ENCODE data around the gene L2HGDH. TPM values are rescaled to one million over a fixed set of nuclear protein-coding genes. Genes with fewer than 3 reads are reported as not detected.
"Not testable (repeated sequence)": the region's sequence is repeated elsewhere in the genome, so short reads cannot be mapped to it uniquely, and the experiment has no call there.

Gene L2HGDH
- polyA plus RNA-seq, 2 of the 4 experiments (the other 2 are of a cell fraction) = 14.5 to 18.1 TPM

DNA sequence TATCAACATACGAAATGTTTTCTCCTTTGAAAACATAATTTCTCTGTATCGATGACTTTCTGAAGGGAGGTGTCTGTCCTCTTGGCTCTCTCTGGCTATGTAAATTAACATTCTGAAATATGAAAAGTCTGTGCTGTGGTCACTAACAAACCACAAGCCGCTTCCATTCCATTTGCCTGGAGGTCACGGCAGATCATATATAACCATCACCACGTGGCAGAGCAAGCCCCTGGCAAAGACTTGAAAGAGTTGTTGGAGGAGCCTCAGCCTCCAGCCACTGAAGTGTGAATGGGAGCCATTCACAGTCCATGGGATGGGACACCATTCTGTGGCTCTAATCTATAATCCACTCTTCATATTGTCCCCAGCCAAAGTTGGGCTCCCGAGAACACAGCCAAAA is 45.1 kb upstream of the L2HGDH start:
- H3K4me1 ChIP-seq = no peaks in the 10 kb centered on the region
- ChIA-PET CTCF (interaction anchor here (0.6 to 1.3 kb wide), 3 partner anchors 22 to 503 kb away, joined by 3 read pairs; no protein-coding TSS in a partner anchor), POLR2A (no interaction called here)
- H3K4me2 ChIP-seq = no peak overlapping the region
- WGBS (ENCODE audit: missing lambda C conversion rate) = 80% methylated on average over 6 of the region's 6 CpGs
- no peak overlapping the region for H3K27ac ChIP-seq
- no peak for ATAC-seq
- TF ChIP-seq MYC (IDR thresholded peaks at IDR 0.05; ENCODE audit: borderline replicate concordance, low read length) = no peak
- TF ChIP-seq, protein P1, sequence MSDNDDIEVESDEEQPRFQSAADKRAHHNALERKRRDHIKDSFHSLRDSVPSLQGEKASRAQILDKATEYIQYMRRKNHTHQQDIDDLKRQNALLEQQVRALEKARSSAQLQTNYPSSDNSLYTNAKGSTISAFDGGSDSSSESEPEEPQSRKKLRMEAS (IDR thresholded peaks at IDR 0.05) = no peak
- TF ChIP-seq ZNF302 (CRISPR knock-in tag; IDR thresholded peaks at IDR 0.05) = no peak
- no peak for TF ChIP-seq KDM1A (IDR thresholded peaks at IDR 0.05; ENCODE audit: low read depth)
- TF ChIP-seq, protein P2, sequence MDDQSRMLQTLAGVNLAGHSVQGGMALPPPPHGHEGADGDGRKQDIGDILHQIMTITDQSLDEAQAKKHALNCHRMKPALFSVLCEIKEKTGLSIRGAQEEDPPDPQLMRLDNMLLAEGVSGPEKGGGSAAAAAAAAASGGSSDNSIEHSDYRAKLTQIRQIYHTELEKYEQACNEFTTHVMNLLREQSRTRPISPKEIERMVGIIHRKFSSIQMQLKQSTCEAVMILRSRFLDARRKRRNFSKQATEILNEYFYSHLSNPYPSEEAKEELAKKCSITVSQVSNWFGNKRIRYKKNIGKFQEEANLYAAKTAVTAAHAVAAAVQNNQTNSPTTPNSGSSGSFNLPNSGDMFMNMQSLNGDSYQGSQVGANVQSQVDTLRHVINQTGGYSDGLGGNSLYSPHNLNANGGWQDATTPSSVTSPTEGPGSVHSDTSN (IDR thresholded peaks at IDR 0.05) = no peak
- TF ChIP-seq ZFP36 (IDR thresholded peaks at IDR 0.05; ENCODE audit: borderline replicate concordance, partially characterized antibody) = no peak
- TF ChIP-seq PHF8 (IDR thresholded peaks at IDR 0.05; ENCODE audit: borderline replicate concordance, low read depth) = no peak
- TF ChIP-seq, protein P3, sequence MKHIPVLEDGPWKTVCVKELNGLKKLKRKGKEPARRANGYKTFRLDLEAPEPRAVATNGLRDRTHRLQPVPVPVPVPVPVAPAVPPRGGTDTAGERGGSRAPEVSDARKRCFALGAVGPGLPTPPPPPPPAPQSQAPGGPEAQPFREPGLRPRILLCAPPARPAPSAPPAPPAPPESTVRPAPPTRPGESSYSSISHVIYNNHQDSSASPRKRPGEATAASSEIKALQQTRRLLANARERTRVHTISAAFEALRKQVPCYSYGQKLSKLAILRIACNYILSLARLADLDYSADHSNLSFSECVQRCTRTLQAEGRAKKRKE (CRISPR knock-in tag; IDR thresholded peaks at IDR 0.05; ENCODE audit: low read depth) = no peak
- no peak for TF ChIP-seq CHD4 (IDR thresholded peaks at IDR 0.05; ENCODE audit: borderline replicate concordance)
- no peak for TF ChIP-seq HOXB5 (CRISPR knock-in tag; IDR thresholded peaks at IDR 0.05)
- TF ChIP-seq JUNB (IDR thresholded peaks at IDR 0.05) = no peak
- TF ChIP-seq JUN (IDR thresholded peaks at IDR 0.05) = no peak
- no peak for TF ChIP-seq RARB (CRISPR knock-in tag; IDR thresholded peaks at IDR 0.05)
- TF ChIP-seq, protein P4, sequence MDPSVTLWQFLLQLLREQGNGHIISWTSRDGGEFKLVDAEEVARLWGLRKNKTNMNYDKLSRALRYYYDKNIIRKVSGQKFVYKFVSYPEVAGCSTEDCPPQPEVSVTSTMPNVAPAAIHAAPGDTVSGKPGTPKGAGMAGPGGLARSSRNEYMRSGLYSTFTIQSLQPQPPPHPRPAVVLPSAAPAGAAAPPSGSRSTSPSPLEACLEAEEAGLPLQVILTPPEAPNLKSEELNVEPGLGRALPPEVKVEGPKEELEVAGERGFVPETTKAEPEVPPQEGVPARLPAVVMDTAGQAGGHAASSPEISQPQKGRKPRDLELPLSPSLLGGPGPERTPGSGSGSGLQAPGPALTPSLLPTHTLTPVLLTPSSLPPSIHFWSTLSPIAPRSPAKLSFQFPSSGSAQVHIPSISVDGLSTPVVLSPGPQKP (IDR thresholded peaks at IDR 0.05; ENCODE audit: low read depth, low read length) = no peak
- no peak for TF ChIP-seq HEYL (CRISPR knock-in tag; IDR thresholded peaks at IDR 0.05)
- TF ChIP-seq CBX8 (IDR thresholded peaks at IDR 0.05) = no peak
- no peak for FAIRE-seq
- H3K4me3 ChIP-seq = no peak overlapping the region
- H3K9me3 ChIP-seq = no peaks in the 10 kb centered on the region
- no peak for DNase-seq (ENCODE audit: low read depth in 1 of 2, low spot score in 1 of 2)

DNA sequence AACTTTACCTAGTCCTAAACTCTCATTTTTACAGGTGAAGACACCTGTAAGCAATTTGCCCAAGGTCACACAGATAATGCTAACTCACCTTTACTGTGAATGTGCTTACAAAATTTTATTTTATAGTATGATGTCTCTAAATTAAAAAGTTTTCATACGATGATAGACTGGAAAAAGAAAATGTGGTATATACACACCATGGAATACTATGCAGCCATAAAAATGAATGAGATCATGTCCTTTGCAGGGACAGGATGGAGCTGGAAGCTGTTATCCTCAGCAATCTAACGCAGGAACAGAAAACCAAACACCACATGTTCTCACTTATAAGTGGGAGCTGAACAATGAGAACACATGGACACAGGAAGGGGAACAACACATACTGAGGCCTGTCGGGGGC is 44.3 kb upstream of the L2HGDH start:
- H3K4me3 ChIP-seq; H3K9me3 ChIP-seq; POLR2A ChIA-PET; DNase-seq (ENCODE audit: low read depth in 1 of 2, low spot score in 1 of 2); ATAC-seq; FAIRE-seq; H3K27ac ChIP-seq; H3K4me2 ChIP-seq; H3K4me1 ChIP-seq: not testable (repeated sequence)
- 84% methylated on average over 3 of the region's 3 CpGs for WGBS (ENCODE audit: missing lambda C conversion rate)
- CTCF ChIA-PET = interaction anchor here (1.3 to 1.5 kb wide), 2 partner anchors 11 to 34 kb away, joined by 3 to 4 read pairs; no protein-coding TSS in a partner anchor

DNA sequence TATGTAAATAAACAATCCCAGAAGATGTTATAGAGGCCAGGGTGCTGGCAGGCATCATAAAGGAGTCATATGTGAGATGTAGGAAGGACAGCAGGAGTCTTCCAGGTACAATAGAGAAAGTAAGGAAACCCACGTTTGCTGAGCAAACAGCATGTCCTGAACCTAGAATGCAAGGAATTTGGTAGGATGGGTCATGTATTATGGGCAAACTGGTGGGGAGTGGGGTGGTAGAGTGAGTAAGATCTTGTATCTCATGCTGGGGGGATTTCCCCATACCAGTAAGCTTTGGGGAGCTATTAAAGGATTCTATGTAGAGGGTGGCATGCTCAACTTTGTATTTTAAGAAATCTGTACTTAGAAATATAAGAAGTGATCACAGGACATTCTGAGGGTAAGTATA is 43.7 kb upstream of the L2HGDH start:
- FAIRE-seq (no peak), DNase-seq (ENCODE audit: low read depth in 1 of 2, low spot score in 1 of 2) (no peak), ATAC-seq (no peak)
- Histone ChIP-seq H3K4me2 (no peak overlapping the region), H3K4me3 (no peak overlapping the region), H3K4me1 (no peaks in the 10 kb centered on the region), H3K27ac (no peak overlapping the region), H3K9me3 (no peaks in the 10 kb centered on the region)
- POLR2A ChIA-PET = no interaction called here
- WGBS (ENCODE audit: missing lambda C conversion rate) = 54% methylated on average over 1 of the region's 1 CpG
- TF ChIP-seq FOSB (CRISPR knock-in tag; IDR thresholded peaks at IDR 0.05) = no peak
- no peak for TF ChIP-seq EP300 (IDR thresholded peaks at IDR 0.05)
- CTCF ChIA-PET = interaction anchor here (1.3 to 1.5 kb wide), 2 partner anchors 12 to 33 kb away, joined by 3 to 4 read pairs; no protein-coding TSS in a partner anchor

DNA sequence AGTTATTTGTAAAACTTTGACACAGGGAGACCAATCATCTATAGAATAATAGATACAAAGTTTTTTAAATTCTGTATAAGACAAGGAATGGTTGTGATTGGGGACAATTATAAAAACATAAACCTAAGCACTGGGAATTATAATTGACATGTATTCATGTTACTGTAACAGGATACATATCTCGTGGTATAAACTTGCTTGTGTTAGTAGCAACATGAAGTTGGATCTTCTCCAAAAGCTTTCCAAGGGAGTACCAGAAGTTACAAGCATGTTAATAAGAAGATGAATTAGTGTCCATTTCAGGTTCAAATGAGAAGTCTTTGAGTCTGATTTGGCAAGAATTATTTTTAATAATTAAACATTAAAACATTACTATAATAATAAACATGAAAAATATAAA is 42.5 kb upstream of the L2HGDH start:
- Histone ChIP-seq H3K9me3 (no peaks in the 10 kb centered on the region), H3K4me2 (no peak overlapping the region), H3K4me3 (no peak overlapping the region), H3K27ac (no peak overlapping the region), H3K4me1 (no peaks in the 10 kb centered on the region)
- DNase-seq (ENCODE audit: low read depth in 1 of 2, low spot score in 1 of 2) (no peak), ATAC-seq (no peak), FAIRE-seq (no peak)
- POLR2A ChIA-PET = no interaction called here
- CTCF ChIA-PET = interaction anchor here (0.6 kb wide), 1 partner anchor 15 kb away, joined by 3 read pairs; no protein-coding TSS in a partner anchor
- 59% methylated on average over 1 of the region's 1 CpG for WGBS (ENCODE audit: missing lambda C conversion rate)
- TF ChIP-seq RAD21 (conservative IDR thresholded peaks at IDR 0.05 in 1 of 2, IDR thresholded peaks at IDR 0.05 in 1 of 2) (no peak), RCOR1 (IDR thresholded peaks at IDR 0.05; ENCODE audit: low read depth, low read length) (no peak), EHMT2 (IDR thresholded peaks at IDR 0.05; ENCODE audit: low read depth) (no peak), ZC3H11A (IDR thresholded peaks at IDR 0.05) (no peak), CHD4 (IDR thresholded peaks at IDR 0.05; ENCODE audit: borderline replicate concordance) (no peak)
- TF ChIP-seq, protein P5, sequence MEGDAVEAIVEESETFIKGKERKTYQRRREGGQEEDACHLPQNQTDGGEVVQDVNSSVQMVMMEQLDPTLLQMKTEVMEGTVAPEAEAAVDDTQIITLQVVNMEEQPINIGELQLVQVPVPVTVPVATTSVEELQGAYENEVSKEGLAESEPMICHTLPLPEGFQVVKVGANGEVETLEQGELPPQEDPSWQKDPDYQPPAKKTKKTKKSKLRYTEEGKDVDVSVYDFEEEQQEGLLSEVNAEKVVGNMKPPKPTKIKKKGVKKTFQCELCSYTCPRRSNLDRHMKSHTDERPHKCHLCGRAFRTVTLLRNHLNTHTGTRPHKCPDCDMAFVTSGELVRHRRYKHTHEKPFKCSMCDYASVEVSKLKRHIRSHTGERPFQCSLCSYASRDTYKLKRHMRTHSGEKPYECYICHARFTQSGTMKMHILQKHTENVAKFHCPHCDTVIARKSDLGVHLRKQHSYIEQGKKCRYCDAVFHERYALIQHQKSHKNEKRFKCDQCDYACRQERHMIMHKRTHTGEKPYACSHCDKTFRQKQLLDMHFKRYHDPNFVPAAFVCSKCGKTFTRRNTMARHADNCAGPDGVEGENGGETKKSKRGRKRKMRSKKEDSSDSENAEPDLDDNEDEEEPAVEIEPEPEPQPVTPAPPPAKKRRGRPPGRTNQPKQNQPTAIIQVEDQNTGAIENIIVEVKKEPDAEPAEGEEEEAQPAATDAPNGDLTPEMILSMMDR (IDR thresholded peaks at IDR 0.05) = no peak
- TF ChIP-seq, protein P4 (IDR thresholded peaks at IDR 0.05; ENCODE audit: low read depth, low read length) = no peak
- TF ChIP-seq, protein P6, sequence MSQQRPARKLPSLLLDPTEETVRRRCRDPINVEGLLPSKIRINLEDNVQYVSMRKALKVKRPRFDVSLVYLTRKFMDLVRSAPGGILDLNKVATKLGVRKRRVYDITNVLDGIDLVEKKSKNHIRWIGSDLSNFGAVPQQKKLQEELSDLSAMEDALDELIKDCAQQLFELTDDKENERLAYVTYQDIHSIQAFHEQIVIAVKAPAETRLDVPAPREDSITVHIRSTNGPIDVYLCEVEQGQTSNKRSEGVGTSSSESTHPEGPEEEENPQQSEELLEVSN (IDR thresholded peaks at IDR 0.05; ENCODE audit: borderline replicate concordance, low read depth) = no peak
